Kidney (tissue), 22 donors: ENCODE results near the gene AGO1. TPM values are rescaled to one million over a fixed set of nuclear protein-coding genes. Genes with fewer than 3 reads are reported as not detected.
A peak's percentile ranks its signal among the peaks of the same experiment; 100 is the strongest.

ENCODE experiments used
- DNase-seq, 5 donors: peaks; one replicate each; pipeline ENCODE4 v3.0.0-alpha.2; 2013 to 2020
- FAIRE-seq: peaks from 2 replicates; lab custom pipeline; 2012; peaks lifted over from hg19 to GRCh38; lab: Jason Lieb, UNC
- H3K27ac ChIP-seq, 2 donors: one replicate each; pipeline ENCODE4 v1.7.0; 2013; ENCODE audit warnings: low read depth in 2 of 2, low read length in 2 of 2, inconsistent platforms in 1 of 2
- H3K27me3 ChIP-seq: one replicate; pipeline ENCODE4 v1.7.1; 2013; ENCODE audit warnings: low read length, inconsistent platforms; ENCODE audit not compliant: control insufficient read depth, insufficient read depth
- H3K36me3 ChIP-seq, 3 donors: one replicate each; pipeline versions ENCODE4 v1.7.0 to v1.7.1; 2013; ENCODE audit warnings: low read length in 3 of 3, control low read depth in 1 of 3, inconsistent platforms in 1 of 3; ENCODE audit not compliant: insufficient read depth in 3 of 3, control insufficient read depth in 2 of 3
- H3K4me1 ChIP-seq, 3 donors: one replicate each; pipeline versions ENCODE4 v1.7.0 to v1.7.1; 2013; ENCODE audit warnings: low read length in 3 of 3, inconsistent platforms in 1 of 3, low read depth in 1 of 3; ENCODE audit not compliant: control insufficient read depth in 2 of 3, insufficient read depth in 2 of 3
- H3K4me3 ChIP-seq, 3 donors: one replicate each; pipeline versions ENCODE4 v1.7.0 to v1.8.1; 2013; ENCODE audit warnings: low read length in 3 of 3, control low read depth in 1 of 3, inconsistent platforms in 1 of 3
- H3K9ac ChIP-seq, 3 donors: one replicate each; pipeline versions ENCODE4 v1.7.0 to v1.7.1; 2013; ENCODE audit warnings: low read length in 3 of 3, control low read depth in 1 of 3, inconsistent platforms in 1 of 3
- H3K9me3 ChIP-seq, 3 donors: one replicate each; pipeline versions ENCODE4 v1.7.0 to v1.7.1; 2013; ENCODE audit warnings: low read length in 3 of 3, control low read depth in 1 of 3, inconsistent platforms in 1 of 3; ENCODE audit not compliant: control insufficient read depth in 2 of 3, insufficient read depth in 1 of 3
- intact Hi-C: fragments of 100-400 bp; cut with DNase I; formaldehyde crosslinking; loops from one replicate; pipeline ENCODE4 v1.11.1; 2022
- long read RNA-seq, 10 donors: library from polyadenylated mRNA in 1 of 10; unstranded in 1 of 10; transcript quantifications; one replicate each; pipeline ENCODE4 v2.0.0 and lab custom pipeline, GENCODE V29; 2021 to 2026
- polyA plus RNA-seq: library from polyadenylated mRNA; stranded (reverse); fragments of 350-450 nt; fragmentation: Illumina TruSeq; extraction: RNeasy Lipid Tissue Mini Kit (QIAGEN cat#74804); gene quantifications from one replicate; pipeline ENCODE4 v1.2.3, GENCODE V29; 2014; ENCODE audit warnings: low read depth, low replicate concordance; ENCODE audit not compliant: insufficient read depth
- total RNA-seq: library from RNA; stranded (reverse); fragmentation: NEBNext Ultra II Directional; extraction: Animal tissue kit (Norgen Biotek cat#: 25700); gene quantifications from one replicate; pipeline ENCODE4 v1.2.1, GENCODE V29; 2021
- TF ChIP-seq, protein P1 (sequence below): IDR thresholded peaks from 3 replicates; pipeline ENCODE4 v1.5.1; 2012; ENCODE audit warnings: mild to moderate bottlenecking, moderate library complexity, borderline replicate concordance; ENCODE audit not compliant: insufficient read depth; ENCODE audit errors: extremely low read depth
- donor health status: control.
- donor health status: control.
- donor health status: control.
- donor health status: control.
- donor health status: control.
- donor health status: DM: yes; HTN: yes; CAD: no.
- donor health status: Normal renal cell carcinoma (clear cell type).

AGO1 gene
- total RNA-seq, result 21.4 TPM
- 3.3 TPM for polyA plus RNA-seq
- long read RNA-seq, donor 1, full-length matches to known transcripts, result 1 of 1 reads
- long read RNA-seq, donor 1, partial matches to known transcripts, result 0 of 1 reads
- long read RNA-seq, donor 1, other reads (novel, unspliced or antisense), result 0 of 1 reads
- long read RNA-seq, donor 2, result 0 reads
- long read RNA-seq, donor 3, result 0 reads
- long read RNA-seq, donor 4, partial matches to known transcripts, result 5 of 5 reads
- long read RNA-seq, donor 4, other reads (novel, unspliced or antisense), result 0 of 5 reads
- long read RNA-seq, donor 5, result 0 reads
- long read RNA-seq, donor 6, result 0 reads
- long read RNA-seq, donor 7, partial matches to known transcripts, result 0 of 4 reads
- long read RNA-seq, donor 7, other reads (novel, unspliced or antisense), result 4 of 4 reads
- long read RNA-seq, donor 8, full-length matches to known transcripts, result 1 of 1 reads
- long read RNA-seq, donor 8, partial matches to known transcripts, result 0 of 1 reads
- long read RNA-seq, donor 8, other reads (novel, unspliced or antisense), result 0 of 1 reads
- long read RNA-seq, donor 9, full-length matches to known transcripts, result 1 of 1 reads
- long read RNA-seq, donor 9, partial matches to known transcripts, result 0 of 1 reads
- long read RNA-seq, donor 9, other reads (novel, unspliced or antisense), result 0 of 1 reads
- long read RNA-seq, donor 10, full-length matches to known transcripts, result 1 of 1 reads
- long read RNA-seq, donor 10, partial matches to known transcripts, result 0 of 1 reads
- long read RNA-seq, donor 10, other reads (novel, unspliced or antisense), result 0 of 1 reads

DNA sequence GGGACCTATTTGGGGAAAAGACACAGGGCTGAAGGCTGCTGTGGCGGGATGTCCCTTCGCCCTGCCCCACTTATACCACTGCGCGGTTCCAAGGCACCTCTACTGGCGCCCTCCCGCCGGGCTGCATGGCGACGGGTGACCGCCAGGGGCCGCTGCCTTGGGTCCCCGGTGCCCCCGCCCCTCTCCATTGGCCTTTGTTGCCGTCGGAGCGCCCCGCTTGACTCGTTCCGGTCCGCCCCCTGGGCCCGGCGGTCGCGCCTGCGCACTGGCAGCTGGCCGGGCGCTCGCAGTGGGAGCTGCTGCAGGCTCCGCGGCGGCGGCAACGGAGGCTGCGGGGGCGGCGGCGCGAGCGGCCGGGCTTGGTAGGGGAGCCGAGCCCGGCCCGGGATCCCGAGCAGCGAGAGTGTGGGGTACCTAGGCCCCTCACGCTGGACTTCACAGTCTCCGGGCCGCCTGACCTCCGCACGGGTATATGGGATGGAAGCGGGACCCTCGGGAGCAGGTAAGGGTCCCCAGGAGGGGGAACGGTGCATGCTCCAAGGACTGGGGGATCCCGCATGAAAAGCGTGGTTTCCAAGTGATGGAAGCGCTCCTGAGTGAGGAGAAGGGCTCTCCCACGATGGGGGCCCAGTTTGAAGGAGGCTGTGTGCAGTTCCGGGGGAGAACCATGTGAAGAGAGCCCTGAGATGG is at the start of gene AGO1:
AGO1 (plus strand) TSS at position 265 of the 690 bp plus-strand sequence; CDS start at position 478, 213 bp downstream.
- no peak for FAIRE-seq
- peak within 1 kb of the TSS; percentile 91 to 100 (median 93) for H3K4me3 ChIP-seq
- peak within 1 kb of the TSS in 1 of 2 donors; percentile 28 for H3K27ac ChIP-seq
- peak within 1 kb of the TSS; percentile 69 to 94 (median 88) for H3K9ac ChIP-seq
- no peaks in the 10 kb centered on the region for H3K9me3 ChIP-seq
- peak; percentile 96 to 98 (median 97) for DNase-seq
- intact Hi-C loops, result no loop called here
- peaks cover 0 to 9% (median 0%) of the 10 kb centered on the region in 3 donors for H3K4me1 ChIP-seq
- no peaks in the 10 kb centered on the region for H3K36me3 ChIP-seq
- TF ChIP-seq, protein P1, sequence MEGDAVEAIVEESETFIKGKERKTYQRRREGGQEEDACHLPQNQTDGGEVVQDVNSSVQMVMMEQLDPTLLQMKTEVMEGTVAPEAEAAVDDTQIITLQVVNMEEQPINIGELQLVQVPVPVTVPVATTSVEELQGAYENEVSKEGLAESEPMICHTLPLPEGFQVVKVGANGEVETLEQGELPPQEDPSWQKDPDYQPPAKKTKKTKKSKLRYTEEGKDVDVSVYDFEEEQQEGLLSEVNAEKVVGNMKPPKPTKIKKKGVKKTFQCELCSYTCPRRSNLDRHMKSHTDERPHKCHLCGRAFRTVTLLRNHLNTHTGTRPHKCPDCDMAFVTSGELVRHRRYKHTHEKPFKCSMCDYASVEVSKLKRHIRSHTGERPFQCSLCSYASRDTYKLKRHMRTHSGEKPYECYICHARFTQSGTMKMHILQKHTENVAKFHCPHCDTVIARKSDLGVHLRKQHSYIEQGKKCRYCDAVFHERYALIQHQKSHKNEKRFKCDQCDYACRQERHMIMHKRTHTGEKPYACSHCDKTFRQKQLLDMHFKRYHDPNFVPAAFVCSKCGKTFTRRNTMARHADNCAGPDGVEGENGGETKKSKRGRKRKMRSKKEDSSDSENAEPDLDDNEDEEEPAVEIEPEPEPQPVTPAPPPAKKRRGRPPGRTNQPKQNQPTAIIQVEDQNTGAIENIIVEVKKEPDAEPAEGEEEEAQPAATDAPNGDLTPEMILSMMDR, result peak; percentile 95
- no peaks in the 10 kb centered on the region for H3K27me3 ChIP-seq

DNA sequence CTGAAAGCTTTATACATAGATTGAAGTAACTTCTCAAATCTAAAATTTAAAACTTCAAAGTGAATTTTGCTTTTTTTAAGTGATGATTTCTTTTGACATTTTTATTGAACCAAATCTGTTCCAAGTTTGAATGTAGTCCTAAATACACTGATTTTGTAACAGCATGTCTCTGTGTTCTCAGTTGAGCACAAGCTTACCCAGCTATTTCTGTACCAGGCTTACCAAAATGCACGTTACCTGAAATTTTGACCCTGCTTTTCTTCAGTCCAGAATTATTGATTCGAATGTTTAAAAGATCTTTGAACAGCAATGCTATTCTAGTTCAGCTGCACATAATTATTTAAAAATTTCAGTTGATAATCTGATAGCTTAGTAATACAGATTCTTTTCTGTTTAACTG is 49.6 kb upstream of the AGO1 start:
- no peak for DNase-seq
- intact Hi-C loops, result no loop called here
- TF ChIP-seq, protein P1, result no peak
- no peaks in the 10 kb centered on the region for H3K9me3 ChIP-seq
- H3K4me1 ChIP-seq, result no peaks in the 10 kb centered on the region
- no peak overlapping the region for H3K9ac ChIP-seq
- no peaks in the 10 kb centered on the region for H3K27me3 ChIP-seq
- peaks cover 4 to 15% (median 11%) of the 10 kb centered on the region in 3 donors for H3K36me3 ChIP-seq
- FAIRE-seq, result no peak
- H3K27ac ChIP-seq, result no peak overlapping the region
- no peak overlapping the region for H3K4me3 ChIP-seq

DNA sequence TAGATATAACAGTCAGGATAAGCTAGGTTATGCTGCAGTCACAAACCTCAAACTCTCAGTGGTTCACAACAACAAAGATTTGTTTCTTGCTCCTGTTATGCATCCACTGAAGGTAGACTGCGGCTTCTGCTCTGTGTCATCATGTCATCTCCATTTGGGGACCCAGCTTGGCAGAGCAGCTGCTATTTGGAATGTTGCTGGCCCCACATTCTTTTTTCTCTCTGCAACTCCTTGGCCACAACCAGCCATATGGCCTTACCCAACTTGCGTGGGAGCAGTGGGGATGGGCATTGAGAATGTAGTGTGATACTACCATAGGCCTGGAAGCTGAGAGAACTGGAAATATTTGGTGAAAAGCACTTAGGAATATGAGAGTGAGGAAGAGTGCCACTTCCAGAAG is 48.8 kb upstream of the AGO1 start:
- FAIRE-seq (no peak), DNase-seq (no peak)
- Histone ChIP-seq H3K9ac (no peak overlapping the region), H3K9me3 (no peaks in the 10 kb centered on the region), H3K27ac (no peak overlapping the region), H3K4me1 (no peaks in the 10 kb centered on the region), H3K36me3 (peaks cover 4 to 12% (median 11%) of the 10 kb centered on the region in 3 donors), H3K4me3 (no peak overlapping the region), H3K27me3 (no peaks in the 10 kb centered on the region)
- intact Hi-C loops, result no loop called here
- TF ChIP-seq, protein P1, result no peak
